Amniotic stem cell (primary cell): Measurements from ENCODE around the gene TBC1D16.

ENCODE experiments used
- DNase-seq: peaks from one replicate; lab custom pipeline; 2025; lab: John Stamatoyannopoulos, UW

TBC1D16 gene

DNA sequence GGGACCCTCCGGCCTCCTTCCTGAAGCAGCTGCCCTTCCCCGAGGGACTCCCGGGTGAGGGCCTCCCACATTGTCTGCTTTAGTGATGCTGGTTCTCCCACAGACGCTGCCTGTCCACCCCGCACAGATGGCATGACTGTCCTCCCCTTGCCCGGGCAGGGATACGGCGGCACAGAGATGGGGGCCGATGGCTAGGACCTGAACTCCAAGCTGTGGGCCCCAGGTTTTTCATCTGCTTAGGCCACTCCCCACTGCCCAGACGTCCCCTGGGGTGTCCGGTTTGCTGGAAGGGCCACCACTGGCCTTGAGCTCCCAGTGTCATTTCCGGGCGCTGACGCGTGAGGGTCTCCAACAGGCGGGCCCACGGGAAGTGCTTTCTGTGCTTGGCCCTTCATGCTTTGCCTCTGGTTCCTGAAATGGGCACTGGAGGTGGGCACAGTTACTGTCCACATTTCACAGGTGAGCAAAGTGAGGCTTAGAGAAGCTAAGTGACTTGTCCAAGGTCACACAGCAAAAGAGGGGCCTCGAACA is 109.0 kb downstream of the TBC1D16 start:
- DNase-seq: no peak

DNA sequence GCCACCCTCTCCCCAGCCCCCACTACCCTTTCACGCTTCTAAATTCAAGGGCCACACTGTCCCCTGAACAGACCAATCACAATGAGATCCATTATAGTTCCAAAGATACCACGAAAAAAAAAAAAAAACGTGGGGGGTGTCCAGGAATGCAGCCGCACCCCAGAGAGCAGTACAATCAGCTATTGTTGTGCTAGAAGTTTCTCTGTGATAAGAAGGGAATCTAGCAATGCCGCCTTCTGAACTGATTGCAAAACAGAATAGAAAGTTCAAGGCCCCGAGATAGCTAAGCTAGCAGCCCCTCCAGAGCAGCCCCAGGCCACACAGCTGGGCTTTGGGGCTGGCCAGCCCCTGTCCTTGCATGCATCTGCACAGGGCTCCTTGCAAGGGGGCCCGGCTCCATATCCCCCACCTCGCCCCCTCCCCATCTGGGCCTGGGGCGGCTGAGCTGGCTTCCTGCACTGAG is 109.5 kb downstream of the TBC1D16 start:
- DNase-seq: no peak

GRCh38 chr17:79925242-79925957 is 110.3 kb downstream of the TBC1D16 start:
- no peak for DNase-seq

GRCh38 chr17:79924639-79924976 is 111.1 kb downstream of the TBC1D16 start:
- no peak for DNase-seq

DNA sequence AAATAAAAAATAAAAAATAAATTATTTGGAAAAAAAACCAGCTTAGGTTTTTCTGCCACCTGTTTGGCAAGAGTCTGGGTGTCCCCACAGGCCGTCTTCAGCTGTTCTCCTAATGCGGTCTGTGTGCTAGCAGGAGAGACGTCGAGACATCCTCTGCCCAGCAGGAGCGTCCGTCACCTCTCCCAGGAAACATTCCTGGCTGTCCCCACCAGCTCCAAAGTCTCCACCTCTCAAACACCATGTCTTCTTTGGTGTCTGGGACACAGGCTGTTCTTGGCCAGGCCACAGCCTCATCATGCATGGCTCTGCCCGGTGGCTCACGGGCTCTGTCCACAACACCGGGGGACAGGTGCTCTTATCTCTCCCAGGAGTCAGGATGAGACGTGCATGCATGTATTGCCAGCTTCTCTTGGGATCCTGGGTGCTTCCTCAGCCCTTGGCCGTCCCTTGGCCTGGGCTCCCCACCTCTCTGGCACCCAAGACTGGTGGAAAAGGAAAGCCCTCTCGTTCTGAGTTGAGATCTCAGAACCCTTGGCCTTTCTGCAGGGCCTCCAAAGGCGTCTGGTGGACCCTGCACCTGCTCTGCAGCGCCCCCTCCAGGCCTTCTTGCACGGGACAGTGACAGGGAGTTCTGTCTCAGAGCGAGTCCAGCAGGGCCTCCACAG is 111.6 kb downstream of the TBC1D16 start:
- no peak for DNase-seq

- DNase-seq: no peak
Measured at GRCh38 chr17:79922798-79923197, 112.9 kb downstream of the TBC1D16 start.

DNA sequence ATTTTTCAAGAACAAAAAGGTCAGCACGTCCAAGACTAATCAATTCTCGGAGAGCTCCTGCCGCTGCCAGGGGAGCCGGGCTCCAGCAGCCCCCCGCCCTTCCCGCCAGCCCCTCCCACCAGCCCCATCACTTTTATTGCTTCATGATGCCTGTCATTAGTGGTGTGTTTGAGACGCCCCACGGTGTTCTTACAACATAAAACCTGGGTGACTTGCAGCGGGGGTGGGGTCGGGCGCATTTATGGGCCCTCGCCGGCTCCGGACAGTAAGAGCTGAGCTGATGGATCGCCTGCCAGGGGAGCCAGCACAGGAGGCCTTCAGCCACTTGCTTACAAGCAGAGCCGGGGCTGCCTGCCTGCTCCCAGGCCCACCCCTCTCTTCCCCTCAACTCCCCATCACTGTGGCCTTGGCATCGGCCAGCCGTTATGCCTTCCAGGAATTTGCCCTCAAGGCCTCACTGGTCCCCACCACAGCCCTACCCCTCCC is 113.5 kb downstream of the TBC1D16 start:
- DNase-seq: no peak

GRCh38 chr17:79921411-79922115 is 114.1 kb downstream of the TBC1D16 start:
- DNase-seq: no peak

DNA sequence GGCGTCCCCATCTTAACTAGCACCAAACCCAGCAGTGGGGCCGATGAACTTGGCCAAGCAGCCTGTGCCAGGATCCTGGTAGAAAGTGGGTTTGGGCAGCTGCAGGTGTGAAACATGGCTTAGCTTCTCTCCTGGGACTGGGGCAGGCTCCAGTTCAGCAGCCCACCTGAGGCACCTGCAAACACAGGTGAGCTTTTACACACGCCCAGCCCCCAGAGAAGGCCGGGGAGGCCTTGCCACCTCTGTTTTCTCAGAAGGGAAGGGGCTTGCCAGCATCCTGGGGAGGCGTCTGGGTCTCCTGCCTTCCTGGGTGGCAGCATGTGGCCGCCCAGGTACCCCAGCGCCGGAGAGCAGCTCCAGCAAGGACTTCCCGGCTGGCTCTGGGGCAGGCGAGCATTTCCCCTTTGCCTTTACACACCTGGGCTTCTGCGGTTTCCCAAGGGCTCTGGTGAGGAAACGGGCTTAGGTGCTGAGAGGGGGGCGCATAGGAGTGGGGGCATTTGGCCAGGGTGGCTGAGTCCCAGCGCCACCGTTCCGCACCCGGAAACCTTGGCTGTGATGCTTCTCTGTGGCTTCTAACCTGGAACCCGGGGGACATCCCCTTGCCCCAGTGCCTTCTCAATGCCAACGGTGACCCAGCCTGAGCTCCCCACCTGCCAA is 114.8 kb downstream of the TBC1D16 start:
- no peak for DNase-seq

GRCh38 chr17:79919862-79920720 is 115.6 kb downstream of the TBC1D16 start:
- no peak for DNase-seq

DNA sequence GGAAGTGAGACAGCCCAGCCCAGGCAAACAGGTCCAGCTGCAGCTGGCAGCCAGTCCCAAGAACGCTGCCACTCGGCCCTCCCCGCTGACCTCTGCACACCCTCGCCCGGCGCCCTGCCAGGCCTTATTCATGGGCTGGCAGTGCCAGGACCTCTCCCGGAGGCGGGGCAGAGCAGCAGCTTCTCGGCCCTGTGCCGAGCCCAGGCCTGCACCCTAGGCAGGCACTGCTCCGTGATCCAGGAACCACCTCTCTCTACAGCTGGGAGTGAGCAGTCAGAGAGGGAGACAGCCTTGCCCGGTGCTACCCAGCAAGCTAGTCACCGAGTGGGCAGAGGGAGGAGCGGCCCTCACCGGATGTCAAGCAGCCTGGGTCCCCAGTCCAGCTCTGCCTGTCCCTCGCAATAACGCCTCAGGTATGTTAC is 116.5 kb downstream of the TBC1D16 start:
- no peak for DNase-seq

DNA sequence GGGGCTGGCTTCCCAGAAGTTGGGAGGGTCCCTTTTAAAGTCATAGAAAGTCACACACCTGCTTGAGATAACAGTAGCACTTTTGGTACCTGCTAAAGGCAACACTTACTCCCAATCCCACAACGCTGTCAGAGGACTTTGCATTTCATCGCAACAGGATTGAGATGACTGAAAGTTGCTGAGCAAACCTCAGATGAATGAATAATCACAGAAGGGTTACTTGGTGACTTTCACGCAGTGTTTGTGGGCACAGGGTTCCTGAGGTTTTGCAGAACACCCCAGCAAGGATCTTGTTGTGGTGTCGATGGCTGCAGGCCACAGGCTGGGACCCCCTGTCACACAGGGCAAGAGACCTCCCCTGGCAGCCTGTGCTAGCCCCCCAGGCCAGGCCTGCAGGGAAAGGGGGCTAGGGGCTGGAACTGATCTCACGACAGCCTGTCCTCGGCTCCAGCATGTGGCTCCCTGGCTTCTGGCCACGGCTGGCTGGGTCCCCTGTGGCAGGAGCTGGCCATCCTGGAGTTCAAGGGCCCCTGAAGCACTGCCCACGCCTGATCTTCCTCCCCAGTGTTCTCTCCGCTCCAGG is 117.0 kb downstream of the TBC1D16 start:
- no peak for DNase-seq

DNA sequence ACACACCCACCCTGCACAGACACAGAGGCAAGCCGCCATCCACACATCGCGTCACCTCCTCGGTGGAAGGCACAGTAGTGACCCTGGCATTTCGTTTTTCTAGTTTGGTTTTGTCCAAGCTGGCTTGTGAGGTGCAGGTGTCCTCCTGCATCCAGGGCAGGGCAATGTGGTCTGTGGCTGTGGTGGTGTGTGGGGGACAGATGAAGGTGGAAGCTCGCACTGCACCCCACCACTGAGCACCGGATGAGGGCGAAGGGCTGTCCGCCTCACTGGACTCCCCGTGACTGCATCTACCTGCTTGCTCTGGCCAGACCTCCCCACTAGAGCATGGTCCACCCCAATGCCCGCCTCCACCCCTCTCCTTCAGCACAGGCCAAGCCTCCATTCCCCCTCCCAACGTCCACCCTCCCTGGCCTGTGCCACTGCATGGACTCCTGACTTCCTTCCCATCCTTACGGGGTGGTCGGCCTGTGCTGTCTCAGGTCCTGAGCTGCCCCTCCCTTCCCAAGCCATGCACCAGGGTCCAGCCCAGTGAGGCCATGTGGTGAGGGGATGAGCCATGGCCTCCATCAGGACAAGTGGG is 117.7 kb downstream of the TBC1D16 start:
- no peak for DNase-seq

GRCh38 chr17:79916991-79917901 is 118.4 kb downstream of the TBC1D16 start:
- no peak for DNase-seq

- no peak for DNase-seq
Measured at GRCh38 chr17:79916506-79916905, 119.2 kb downstream of the TBC1D16 start.

GRCh38 chr17:79915850-79916430 is 119.7 kb downstream of the TBC1D16 start:
- DNase-seq: no peak

DNA sequence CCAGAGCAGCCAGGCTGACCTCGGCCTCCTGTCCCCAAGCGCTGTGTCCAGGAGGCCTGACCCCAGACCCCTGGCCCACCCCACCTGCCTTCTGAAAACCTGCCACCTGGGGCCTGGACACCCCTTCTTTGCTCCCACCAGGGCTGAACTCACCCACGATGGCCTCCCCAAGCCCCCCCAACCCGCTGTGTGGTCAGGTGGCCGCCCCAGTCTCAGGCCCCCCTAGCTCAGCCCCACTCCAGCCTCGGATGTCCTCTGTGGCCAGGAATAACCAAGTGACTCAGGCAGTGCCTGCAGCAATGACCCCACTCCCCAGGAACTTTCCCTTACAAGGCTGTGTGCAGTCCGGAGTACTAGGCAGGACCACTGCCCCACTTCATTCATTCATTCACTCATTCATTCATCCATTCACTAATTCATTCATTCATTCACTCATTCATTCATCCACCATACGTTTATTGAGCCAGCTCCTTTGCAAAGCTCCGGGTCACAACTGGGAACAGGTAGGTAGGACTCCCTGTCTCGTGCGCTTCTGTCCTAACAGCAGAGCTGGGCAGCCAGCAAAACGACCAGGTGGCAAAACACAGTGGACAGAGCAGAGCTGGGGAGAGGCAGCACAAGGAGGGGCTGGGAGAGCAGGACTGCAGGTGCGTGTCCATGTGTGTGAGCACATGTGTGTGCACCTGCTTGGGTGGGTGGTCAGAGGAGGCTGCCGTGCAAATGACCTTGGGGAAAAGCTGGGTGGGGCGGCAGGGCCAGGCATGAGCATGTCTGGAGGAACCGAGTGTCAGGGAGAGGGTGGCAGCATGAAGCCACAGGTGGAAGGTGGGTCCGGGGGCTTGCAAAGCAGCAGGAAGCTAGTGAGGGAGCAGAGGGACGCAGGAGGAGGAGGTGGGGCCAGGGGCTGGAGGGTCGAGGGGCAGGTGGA is 120.6 kb downstream of the TBC1D16 start:
- DNase-seq: no peak
